ENCODE results near the gene FAM20C. TPM values are rescaled to one million over a fixed set of nuclear protein-coding genes. Genes with fewer than 3 reads are reported as not detected.

Gene FAM20C
- total and polyA plus RNA-seq, 4 donors, result 11.3 to 104 (median 57.5) TPM

GRCh38 chr7:149791-150636 is 42.4 kb upstream of the FAM20C start:
- intact Hi-C loops (cut with DNase I), result loop anchor here (2.0 to 5.0 kb wide), 3 partner anchors 37 to 82 kb away; partner anchors contain the start of gene FAM20C (in 1 of the 2)
- DNase-seq, result peak; percentile 81 to 84
- WGBS, 2 donors, result 44% methylated on average over 40 to 41 of the region's 41 CpGs
- Histone ChIP-seq H3K9me3 (ENCODE audit: control insufficient read depth, low read length) (no peaks in the 10 kb centered on the region), H3K27ac (ENCODE audit: low read depth in 1 of 2, low read length in 2 of 2) (peak overlapping the region in 1 of 2 donors; percentile 29), H3K36me3 (ENCODE audit: control insufficient read depth in 1 of 2, insufficient read depth in 2 of 2, low read length in 1 of 2) (no peaks in the 10 kb centered on the region), H3K4me3 (ENCODE audit: low read length in 2 of 2) (peak overlapping the region in 1 of 2 donors; percentile 12), H3K4me1 (ENCODE audit: control insufficient read depth in 1 of 2, insufficient read depth in 2 of 2, low read length in 2 of 2) (no peaks in the 10 kb centered on the region), H3K27me3 (ENCODE audit: control insufficient read depth in 1 of 2, insufficient read depth in 2 of 2, low read length in 1 of 2) (no peaks in the 10 kb centered on the region)
- ATAC-seq (ENCODE audit: low FRiP score), result peak; percentile 66

DNA sequence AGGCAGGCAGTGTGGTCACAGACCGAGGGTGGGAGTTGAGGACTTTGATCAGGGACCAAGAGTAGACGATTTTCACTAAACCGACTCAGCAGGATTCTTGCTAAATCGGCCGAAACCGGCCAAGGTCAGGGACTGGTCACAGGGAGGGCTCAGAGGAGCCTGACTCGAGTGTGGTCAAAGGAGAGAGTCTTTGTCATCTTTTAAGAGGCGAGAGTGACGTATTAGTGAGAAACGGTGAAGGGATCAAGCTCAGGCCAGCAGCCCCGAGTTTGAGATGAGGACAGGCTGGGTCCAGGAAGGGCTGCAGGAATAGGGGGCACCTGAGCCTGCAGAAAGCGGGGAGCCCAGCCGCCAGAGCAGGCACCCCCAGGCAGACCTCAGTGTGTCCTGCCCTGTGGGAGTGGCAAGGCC is 41.6 kb upstream of the FAM20C start:
- Histone ChIP-seq H3K27me3 (ENCODE audit: control insufficient read depth in 1 of 2, insufficient read depth in 2 of 2, low read length in 1 of 2) (no peaks in the 10 kb centered on the region), H3K27ac (ENCODE audit: low read depth in 1 of 2, low read length in 2 of 2) (no peak overlapping the region), H3K36me3 (ENCODE audit: control insufficient read depth in 1 of 2, insufficient read depth in 2 of 2, low read length in 1 of 2) (no peaks in the 10 kb centered on the region), H3K9me3 (ENCODE audit: control insufficient read depth, low read length) (no peaks in the 10 kb centered on the region), H3K4me1 (ENCODE audit: control insufficient read depth in 1 of 2, insufficient read depth in 2 of 2, low read length in 2 of 2) (no peaks in the 10 kb centered on the region), H3K4me3 (ENCODE audit: low read length in 2 of 2) (no peak overlapping the region)
- ATAC-seq (ENCODE audit: low FRiP score) (no peak), DNase-seq (peak; percentile 76)
- intact Hi-C loops (cut with DNase I), result loop anchor here in 1 of 2 donors (5.0 kb wide), 1 partner anchor 36 kb away; no protein-coding TSS in a partner anchor
- WGBS, 2 donors, result 85 to 86% methylated on average over 13 of the region's 13 CpGs

GRCh38 chr7:151346-152050 is 40.9 kb upstream of the FAM20C start:
- DNase-seq, result peak; percentile 30 to 35
- intact Hi-C loops (cut with DNase I), result loop anchor here in 1 of 2 donors (5.0 kb wide), 1 partner anchor 36 kb away; no protein-coding TSS in a partner anchor
- Histone ChIP-seq H3K27me3 (ENCODE audit: control insufficient read depth in 1 of 2, insufficient read depth in 2 of 2, low read length in 1 of 2) (no peaks in the 10 kb centered on the region), H3K9me3 (ENCODE audit: control insufficient read depth, low read length) (no peaks in the 10 kb centered on the region), H3K27ac (ENCODE audit: low read depth in 1 of 2, low read length in 2 of 2) (no peak overlapping the region), H3K4me1 (ENCODE audit: control insufficient read depth in 1 of 2, insufficient read depth in 2 of 2, low read length in 2 of 2) (no peaks in the 10 kb centered on the region), H3K36me3 (ENCODE audit: control insufficient read depth in 1 of 2, insufficient read depth in 2 of 2, low read length in 1 of 2) (no peaks in the 10 kb centered on the region), H3K4me3 (ENCODE audit: low read length in 2 of 2) (no peak overlapping the region)
- ATAC-seq (ENCODE audit: low FRiP score), result no peak
- 94% methylated on average over 25 of the region's 25 CpGs for WGBS, 2 donors

DNA sequence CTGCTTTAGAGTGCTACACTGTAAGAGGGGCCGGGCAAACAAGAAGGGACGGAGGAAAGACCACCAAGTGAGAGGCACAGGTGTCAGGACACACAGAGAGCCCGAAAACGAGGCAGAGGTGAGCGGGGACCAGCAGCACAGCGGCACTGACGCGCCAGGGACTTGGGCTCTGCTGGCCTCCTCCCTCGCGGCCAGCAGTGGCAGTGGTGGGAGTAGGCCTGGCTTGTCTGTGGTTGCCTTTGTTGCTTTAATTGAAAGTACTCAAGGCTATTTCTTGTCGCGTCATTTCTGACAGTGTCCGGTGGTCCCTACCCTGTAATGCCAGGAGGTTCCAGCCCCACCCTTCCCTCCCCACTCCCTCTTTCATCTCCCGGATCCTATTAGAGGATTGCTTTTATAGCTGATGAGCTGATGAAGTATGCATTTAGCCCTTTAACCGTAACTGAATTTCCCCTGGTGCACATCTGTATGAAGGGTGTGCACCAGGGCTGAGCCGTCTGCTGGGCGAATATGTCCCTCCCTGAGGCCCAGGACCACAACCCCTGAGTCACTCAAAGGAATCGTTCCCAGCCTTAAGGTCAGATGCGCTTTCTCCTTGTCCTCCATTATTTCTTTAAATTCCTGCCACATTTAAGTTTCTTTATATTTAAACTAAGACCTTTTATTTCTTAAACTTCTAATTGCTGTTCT is 39.5 kb upstream of the FAM20C start:
- DNase-seq, result peak; percentile 28 to 30
- H3K4me1 ChIP-seq (ENCODE audit: control insufficient read depth in 1 of 2, insufficient read depth in 2 of 2, low read length in 2 of 2), result no peaks in the 10 kb centered on the region
- no peak overlapping the region for H3K4me3 ChIP-seq (ENCODE audit: low read length in 2 of 2)
- no peaks in the 10 kb centered on the region for H3K36me3 ChIP-seq (ENCODE audit: control insufficient read depth in 1 of 2, insufficient read depth in 2 of 2, low read length in 1 of 2)
- H3K27ac ChIP-seq (ENCODE audit: low read depth in 1 of 2, low read length in 2 of 2), result no peak overlapping the region
- H3K27me3 ChIP-seq (ENCODE audit: control insufficient read depth in 1 of 2, insufficient read depth in 2 of 2, low read length in 1 of 2), result no peaks in the 10 kb centered on the region
- ATAC-seq (ENCODE audit: low FRiP score), result no peak
- WGBS, 2 donors, result 95 to 96% methylated on average over 19 of the region's 19 CpGs
- no peaks in the 10 kb centered on the region for H3K9me3 ChIP-seq (ENCODE audit: control insufficient read depth, low read length)
- intact Hi-C loops (cut with DNase I), result loop anchor here in 1 of 2 donors (5.0 kb wide), 1 partner anchor 34 kb away; no protein-coding TSS in a partner anchor

DNA sequence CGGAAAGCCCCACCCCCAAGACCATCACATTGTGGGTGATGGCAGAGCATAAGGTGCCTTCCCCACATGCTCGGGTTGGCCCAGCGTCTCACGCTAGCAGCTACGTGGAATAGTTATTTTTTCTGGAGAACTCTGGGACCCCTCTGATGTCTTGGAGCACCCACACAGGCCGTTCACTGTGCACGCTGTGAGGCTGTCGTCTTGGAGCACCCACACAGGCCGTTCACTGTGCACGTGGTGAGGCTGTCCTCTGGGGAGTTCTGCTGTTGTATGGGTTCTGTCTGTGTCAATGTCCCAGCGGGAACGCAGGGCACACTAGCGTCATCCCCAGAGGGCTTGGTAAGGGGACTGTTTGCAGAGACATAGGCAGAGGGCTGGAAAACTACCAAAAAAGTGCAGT is 38.8 kb upstream of the FAM20C start:
- H3K4me1 ChIP-seq (ENCODE audit: control insufficient read depth in 1 of 2, insufficient read depth in 2 of 2, low read length in 2 of 2), result no peaks in the 10 kb centered on the region
- H3K27ac ChIP-seq (ENCODE audit: low read depth in 1 of 2, low read length in 2 of 2), result no peak overlapping the region
- peak; percentile 36 to 68 for DNase-seq
- intact Hi-C loops (cut with DNase I), result loop anchor here in 1 of 2 donors (5.0 kb wide), 1 partner anchor 34 kb away; no protein-coding TSS in a partner anchor
- WGBS, 2 donors, result 57 to 59% methylated on average over 13 of the region's 13 CpGs
- no peaks in the 10 kb centered on the region for H3K27me3 ChIP-seq (ENCODE audit: control insufficient read depth in 1 of 2, insufficient read depth in 2 of 2, low read length in 1 of 2)
- no peak overlapping the region for H3K4me3 ChIP-seq (ENCODE audit: low read length in 2 of 2)
- ATAC-seq (ENCODE audit: low FRiP score), result no peak
- no peaks in the 10 kb centered on the region for H3K9me3 ChIP-seq (ENCODE audit: control insufficient read depth, low read length)
- H3K36me3 ChIP-seq (ENCODE audit: control insufficient read depth in 1 of 2, insufficient read depth in 2 of 2, low read length in 1 of 2), result no peaks in the 10 kb centered on the region

GRCh38 chr7:154096-154799 is 38.1 kb upstream of the FAM20C start:
- Histone ChIP-seq H3K27ac (ENCODE audit: low read depth in 1 of 2, low read length in 2 of 2) (no peak overlapping the region), H3K9me3 (ENCODE audit: control insufficient read depth, low read length) (no peaks in the 10 kb centered on the region), H3K4me3 (ENCODE audit: low read length in 2 of 2) (no peak overlapping the region), H3K36me3 (ENCODE audit: control insufficient read depth in 1 of 2, insufficient read depth in 2 of 2, low read length in 1 of 2) (no peaks in the 10 kb centered on the region), H3K4me1 (ENCODE audit: control insufficient read depth in 1 of 2, insufficient read depth in 2 of 2, low read length in 2 of 2) (no peaks in the 10 kb centered on the region), H3K27me3 (ENCODE audit: control insufficient read depth in 1 of 2, insufficient read depth in 2 of 2, low read length in 1 of 2) (no peaks in the 10 kb centered on the region)
- DNase-seq (peak; percentile 42 to 74), ATAC-seq (ENCODE audit: low FRiP score) (no peak)
- WGBS, 2 donors, result 89 to 92% methylated on average over 20 of the region's 20 CpGs
- intact Hi-C loops (cut with DNase I), result loop anchor here in 1 of 2 donors (5.0 kb wide), 1 partner anchor 33 kb away; no protein-coding TSS in a partner anchor

DNA sequence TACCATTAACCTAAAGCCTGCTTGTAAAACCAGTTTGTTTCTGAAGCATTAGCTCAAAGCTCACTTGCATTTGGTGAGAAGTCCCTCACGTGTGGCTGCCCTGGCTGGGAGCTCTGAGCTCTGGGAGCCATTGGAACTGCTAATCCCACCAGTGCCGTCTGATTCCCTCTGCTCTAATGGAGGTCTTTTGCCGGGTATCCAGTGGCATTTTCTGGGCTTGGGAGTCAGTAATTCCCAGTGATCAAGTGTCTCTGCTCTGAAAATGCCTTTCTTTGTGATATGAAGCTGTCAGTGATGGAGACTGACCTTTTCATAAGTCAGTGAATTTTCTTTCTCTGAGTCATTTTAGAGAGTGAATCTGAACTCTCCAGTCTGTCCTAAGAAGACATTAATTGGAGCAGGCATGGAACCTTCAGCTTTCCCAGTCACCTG is 36.9 kb upstream of the FAM20C start:
- ATAC-seq (ENCODE audit: low FRiP score) (no peak), DNase-seq (peak; percentile 10 to 37)
- 69 to 71% methylated on average over 3 of the region's 3 CpGs for WGBS, 2 donors

More for the DNA sequence above, 36.9 kb upstream of the FAM20C start:
- Histone ChIP-seq H3K4me3 (ENCODE audit: low read length in 2 of 2) (no peak overlapping the region), H3K27me3 (ENCODE audit: control insufficient read depth in 1 of 2, insufficient read depth in 2 of 2, low read length in 1 of 2) (no peaks in the 10 kb centered on the region), H3K36me3 (ENCODE audit: control insufficient read depth in 1 of 2, insufficient read depth in 2 of 2, low read length in 1 of 2) (no peaks in the 10 kb centered on the region), H3K9me3 (ENCODE audit: control insufficient read depth, low read length) (no peaks in the 10 kb centered on the region), H3K27ac (ENCODE audit: low read depth in 1 of 2, low read length in 2 of 2) (no peak overlapping the region), H3K4me1 (ENCODE audit: control insufficient read depth in 1 of 2, insufficient read depth in 2 of 2, low read length in 2 of 2) (no peaks in the 10 kb centered on the region)
- intact Hi-C loops (cut with DNase I), result no loop called here

Measured in aorta (tissue), 5 donors.